ENCODE data around the gene REC114.

Gene REC114

GRCh38 chr15:73608475-73608874 is 165.5 kb downstream of the REC114 start:
- no peak for DNase-seq

- no peak for DNase-seq
These were observed 166.0 kb downstream of the REC114 start for GRCh38 chr15:73608941-73609340.

All from NCI-H1436 treated with DMSO at 0.1 percent for 48 hours (cell line).